ENCODE data around the gene ROM1.

DNA sequence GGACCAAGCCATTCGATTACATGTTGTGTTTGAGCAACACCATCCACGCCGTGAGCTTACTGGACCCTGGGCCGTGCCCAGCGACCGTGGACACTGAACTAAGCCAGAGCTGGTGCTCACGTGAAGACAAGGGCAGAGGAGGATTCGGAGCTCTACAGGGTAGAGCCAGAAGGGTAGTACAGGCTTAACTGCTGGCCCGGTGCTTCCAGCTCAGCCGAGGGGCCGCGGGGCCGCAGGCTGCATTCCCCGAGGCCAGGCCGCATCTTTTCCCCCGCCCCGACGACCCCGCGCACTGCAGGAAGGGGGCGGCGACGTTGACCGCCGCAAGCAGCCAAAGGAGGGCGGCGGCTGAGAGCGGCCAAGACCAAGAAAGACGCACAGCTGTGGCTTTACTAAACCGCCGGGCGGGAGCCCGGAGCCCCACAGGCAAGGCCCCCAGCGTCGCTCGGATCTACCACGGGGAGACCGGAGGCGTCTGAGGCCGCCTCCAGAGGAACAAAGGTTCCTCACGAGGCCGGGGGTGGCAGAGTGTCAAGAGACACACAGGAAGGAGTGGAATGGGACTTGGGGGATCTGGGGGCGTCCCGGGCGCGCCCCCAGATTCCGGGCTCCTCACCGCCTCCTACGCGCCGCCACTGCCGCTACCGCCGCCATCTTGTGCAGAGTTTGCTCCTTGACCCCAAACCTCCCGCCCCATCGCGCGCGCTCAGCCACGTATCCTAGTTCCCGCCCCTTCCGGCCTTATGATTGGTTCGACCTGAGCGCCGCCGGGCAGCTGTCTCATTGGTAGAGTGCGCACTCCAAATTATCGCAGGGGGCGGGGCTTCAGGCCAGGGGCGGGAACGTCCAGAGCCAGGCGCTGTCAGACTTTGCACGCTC is 33.1 kb downstream of the ROM1 start, which contains the start of gene GANAB:
- TF ChIP-seq POLR2AphosphoS5 (IDR thresholded peaks at IDR 0.05; ENCODE audit: borderline replicate concordance, low read depth, low read length) (peak; percentile 95), EZH2 (IDR thresholded peaks at IDR 0.05) (no peak)
